Eye (tissue), 1 donor: ENCODE measurements around the gene DDX5.
"Not testable (repeated sequence)": the region's sequence is repeated elsewhere in the genome, so short reads cannot be mapped to it uniquely, and the experiment has no call there.

ENCODE experiments used
- DNase-seq: peaks from one replicate; pipeline ENCODE4 v3.0.0-alpha.2; 2015

DDX5 gene

DNA sequence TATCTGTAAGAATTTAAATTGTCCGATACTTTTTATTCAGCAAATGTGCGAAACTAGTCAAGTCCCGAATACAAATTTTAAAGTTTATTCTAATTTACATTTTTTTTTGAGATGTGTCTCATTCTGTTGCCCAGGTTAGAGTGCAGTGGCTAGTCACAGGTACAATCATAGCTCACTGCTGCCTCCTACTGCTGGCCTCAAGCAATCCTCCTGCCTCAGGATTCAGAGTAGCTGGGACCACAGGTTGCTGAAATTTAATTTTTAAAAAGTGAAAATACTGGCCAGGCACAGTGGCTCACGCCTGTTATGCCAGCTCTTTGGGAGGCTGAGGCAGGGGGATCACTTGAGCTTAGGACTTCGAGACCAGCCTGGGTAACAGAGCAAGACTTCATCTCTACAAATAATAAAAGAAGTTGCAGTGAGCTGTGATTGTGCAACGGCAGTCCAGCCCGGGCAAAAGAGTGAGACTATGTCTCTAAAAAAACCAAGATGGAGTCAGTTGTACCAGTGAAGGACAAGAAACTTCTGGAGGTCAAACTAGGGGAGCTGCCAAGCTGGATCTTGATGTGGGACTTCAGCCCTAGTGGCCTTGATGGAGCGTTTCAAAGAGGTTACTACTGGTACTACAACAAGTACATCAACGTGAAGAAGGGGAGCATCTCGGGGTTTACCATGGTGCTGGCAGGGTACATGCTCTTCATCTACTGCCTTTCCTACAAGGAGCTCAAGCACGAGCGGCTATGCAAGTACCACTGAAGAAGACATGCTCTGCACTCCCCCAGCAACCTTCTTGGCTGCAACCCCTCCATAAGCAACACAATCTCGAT is 14.8 kb downstream of the DDX5 start:
- DNase-seq: no peak

DNA sequence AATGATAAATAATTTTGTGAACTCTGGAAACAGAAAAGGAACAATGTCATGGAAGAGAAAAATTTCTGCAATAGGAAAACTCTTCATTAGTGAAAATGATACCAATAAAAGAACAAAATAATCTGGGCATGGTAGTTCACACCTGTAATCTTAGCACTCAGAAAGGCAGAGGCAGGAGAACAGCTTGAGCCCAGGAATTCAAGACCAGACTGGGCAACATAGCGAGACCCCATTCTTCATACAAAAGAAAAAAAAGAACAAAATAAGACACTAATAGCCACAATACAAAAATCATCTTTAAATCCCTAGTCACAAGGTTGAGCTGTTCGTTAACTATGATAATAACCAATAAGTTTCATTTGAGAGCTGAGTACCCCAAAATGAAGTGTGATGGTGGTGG is 17.8 kb downstream of the DDX5 start:
- no peak for DNase-seq

DNA sequence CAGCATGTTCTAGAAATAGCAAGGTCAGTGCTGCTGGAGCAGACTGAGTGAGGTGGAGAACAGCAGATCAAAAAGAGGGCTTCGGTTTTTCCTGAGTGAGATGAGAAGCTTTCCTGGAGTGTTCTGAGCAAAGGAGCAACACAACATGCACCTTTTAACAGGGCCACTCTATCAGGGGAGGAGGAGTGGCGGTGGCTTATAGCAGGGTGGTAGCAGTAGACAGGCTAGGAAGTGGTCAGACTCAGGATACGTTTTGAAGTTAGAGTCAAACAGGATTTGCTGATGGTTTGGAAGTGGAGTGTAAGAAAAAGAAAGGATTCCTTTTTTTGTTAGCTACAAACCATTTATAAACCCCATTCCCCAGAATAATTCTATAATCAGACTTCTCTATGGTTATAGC is 21.7 kb downstream of the DDX5 start:
- DNase-seq: no peak

DNA sequence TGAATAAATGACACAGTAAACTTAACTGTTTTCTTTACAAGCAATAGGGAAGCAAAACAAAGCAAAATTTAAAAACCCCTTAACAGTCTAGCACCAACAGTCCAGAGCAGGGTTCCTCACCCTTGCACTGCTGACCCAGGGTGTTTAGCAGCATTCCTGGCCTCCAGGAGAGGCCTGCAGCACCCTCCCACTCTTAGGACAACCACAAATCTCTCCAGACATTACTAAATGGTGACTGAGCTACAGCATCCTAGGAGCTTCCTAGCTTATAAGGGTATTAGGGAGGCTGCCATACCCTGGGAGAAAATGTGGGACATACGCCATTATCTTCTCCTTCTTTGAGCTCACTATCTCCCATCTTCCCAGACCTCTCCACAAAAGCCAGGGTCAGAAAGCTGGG is 25.1 kb downstream of the DDX5 start:
- no peak for DNase-seq

DNA sequence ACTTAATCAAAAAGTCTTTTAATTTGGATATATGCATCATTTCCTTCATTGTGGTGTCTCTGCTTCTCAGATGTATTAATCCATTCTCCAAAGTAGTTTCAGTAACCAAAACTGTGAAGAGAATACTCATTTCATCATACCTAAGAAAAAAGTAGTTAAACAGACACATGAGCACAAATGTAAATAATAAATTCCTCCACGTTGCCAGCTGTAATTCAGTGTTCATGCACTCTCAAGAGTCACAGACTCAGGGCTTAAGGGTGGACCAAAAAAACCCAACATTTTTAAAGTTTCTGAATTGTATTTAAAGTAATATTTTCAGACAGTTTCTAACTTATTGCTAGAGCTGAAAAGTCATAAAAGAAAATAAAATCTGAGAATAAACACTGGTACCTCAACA is 28.2 kb downstream of the DDX5 start:
- no peak for DNase-seq

DNA sequence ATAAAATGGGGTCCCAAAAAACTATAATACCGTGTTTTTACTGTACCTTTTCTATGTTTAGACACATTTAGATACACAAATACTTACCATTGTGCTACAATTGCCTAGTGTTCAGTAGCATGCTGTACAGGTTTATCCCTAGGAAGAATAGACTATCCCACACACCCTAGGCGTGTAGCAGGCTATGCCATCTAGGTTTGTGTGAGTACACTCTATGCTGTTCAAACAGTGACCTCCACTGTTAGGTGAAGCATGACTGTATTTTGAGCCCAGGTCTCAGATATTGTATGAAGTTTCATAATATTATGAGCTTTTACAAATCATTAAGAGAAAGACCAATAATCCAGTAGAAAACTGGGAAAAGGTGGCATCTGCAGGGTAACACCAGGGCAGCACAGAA is 33.5 kb downstream of the DDX5 start:
- no peak for DNase-seq

DNA sequence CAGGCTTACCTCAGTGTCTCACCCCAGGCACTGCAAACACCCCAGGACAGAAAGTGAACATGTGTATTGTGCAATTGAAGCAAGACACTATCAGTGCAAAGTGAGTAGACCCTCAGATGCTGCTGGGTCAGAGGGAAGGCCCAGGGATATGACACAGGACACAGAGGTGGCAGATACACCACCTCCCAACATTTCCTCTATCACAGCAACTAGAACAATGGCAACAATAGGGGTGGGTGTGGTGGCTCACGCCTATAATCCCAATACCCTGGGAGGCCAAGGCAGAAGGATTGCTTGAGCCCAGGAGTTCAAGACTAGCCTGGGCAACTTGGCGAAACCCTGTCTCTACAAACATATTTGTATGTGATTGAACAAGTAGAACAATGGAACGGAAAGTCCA is 34.6 kb downstream of the DDX5 start:
- no peak for DNase-seq

DNA sequence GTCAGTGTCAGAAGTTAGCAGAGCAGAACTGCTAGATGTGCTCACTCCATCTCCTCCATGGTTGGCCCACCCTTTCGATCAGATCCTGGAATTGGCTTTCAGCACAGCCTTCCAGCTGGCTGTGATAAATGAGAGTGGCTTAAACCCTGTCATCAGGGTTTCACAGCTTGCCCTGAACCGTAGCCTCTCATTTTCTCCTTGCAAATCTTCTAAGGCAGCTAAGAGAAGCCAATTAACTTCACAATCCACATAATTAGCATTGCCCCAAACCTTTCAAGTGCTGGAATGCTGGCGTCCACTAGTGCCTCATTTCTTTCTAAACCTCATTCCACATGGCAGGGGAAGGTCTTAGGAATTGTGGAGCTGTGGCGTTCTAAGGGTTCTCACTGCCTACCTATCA is 35.5 kb downstream of the DDX5 start:
- DNase-seq: peak; percentile 35

DNA sequence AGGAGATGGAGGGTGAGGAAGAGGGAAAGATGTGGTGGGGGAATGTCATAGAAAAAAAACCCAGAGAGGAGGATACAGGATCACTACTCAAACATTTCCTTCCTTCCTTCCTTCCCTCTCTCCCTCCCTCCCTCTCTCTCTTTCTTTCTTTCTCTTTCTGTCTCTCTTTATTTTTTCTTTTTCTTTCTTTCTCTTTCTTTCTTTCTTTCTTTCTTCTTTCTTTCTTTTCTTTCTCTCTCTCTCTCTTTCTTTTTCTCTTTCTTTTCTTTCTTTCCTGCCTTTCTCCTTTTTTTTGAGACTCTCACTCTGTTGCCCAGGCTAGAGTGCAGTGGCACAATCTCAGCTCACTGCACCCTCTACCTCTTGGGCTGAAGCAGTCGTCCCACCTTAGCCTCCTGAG is 39.3 kb downstream of the DDX5 start:
- not testable (repeated sequence) for DNase-seq

DNA sequence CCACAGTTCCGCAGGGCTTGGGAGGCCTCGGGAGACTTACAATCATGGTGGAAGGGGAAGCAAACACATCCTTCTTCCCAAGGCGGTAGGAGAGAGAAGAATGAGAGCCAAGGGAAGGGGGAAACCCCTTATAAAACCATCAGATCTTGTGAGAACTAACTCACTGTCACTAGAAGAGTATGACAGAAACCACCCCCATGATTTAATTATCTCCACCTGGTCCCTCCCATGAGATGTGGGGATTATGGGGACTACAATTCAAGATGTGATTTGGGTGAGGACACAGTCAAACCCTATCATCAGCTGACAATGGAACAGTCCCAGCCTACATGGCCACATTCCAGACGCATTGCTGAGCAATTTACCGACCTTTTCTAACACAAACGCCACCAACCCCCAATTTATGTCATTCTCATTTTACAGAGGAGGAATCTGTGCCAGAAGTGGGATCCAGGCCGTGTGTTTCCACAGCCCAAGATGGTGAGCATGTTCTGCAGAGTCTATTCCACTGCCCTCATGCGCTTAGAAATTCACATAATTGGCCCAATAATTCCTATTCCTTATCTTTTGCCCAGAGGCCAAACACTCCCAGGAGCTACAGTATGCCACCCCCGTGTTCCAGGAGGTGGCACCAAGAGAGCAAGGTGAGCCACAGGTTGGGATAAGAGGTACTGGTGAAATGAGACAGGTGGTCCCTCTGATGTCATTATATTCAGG is 39.9 kb downstream of the DDX5 start:
- DNase-seq: peak; percentile 6

DNA sequence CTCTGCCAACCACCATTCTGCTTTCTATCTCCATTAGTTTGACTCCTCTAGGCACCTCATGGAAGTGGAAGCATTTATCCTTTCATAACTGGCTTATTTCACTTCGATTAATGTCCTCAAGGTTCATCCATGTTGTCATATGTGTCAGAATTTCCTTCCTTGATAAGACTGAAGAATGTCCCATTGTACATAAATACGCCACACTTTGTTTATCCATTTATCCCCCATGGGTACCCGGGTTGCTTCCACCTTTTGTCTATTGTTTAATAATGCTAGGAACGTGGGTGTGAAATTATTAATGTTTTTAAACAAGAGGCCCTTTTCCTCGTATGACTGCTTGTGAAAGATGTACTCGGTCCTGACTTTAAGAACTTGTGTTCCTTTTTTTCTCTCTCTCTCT is 44.3 kb downstream of the DDX5 start:
- no peak for DNase-seq

DNA sequence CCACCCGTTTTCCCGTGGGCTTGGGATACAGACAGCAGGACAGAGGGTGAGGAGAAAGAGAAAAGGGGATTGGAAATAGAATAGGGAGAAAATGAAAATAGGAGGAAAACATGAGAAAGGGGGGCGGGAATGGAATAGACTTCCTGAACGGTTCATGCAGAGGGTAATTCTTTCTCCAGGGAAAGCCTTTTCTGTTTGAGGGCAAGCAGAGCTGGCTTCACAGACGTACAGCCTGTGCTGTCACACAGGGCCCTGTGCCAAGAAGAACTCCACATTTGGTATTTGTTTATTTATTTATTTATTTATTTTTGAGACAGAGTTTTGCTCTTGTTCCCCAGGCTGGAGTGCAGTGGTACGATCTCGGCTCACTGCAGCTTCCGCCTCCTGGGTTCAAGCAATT is 45.1 kb downstream of the DDX5 start:
- peak; percentile 4 for DNase-seq

DNA sequence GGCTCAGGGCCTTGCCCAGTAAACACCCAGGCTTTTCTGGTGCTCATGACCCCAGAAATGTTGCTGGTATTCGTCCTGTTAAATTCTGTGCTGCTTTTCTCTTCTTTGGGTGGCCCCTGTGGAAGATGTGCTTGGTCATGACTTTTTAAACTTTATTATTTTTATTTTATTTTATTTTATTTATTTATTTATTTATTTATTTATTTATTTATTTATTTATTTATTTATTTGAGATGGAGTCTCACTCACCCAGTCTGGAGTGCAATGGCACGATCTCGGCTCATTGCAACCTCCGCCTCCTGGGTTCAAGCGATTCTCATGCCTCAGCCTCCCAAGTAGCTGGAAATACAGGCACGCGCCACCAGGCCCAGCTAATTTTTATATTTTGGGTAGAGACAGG is 46.3 kb downstream of the DDX5 start:
- not testable (repeated sequence) for DNase-seq

DNA sequence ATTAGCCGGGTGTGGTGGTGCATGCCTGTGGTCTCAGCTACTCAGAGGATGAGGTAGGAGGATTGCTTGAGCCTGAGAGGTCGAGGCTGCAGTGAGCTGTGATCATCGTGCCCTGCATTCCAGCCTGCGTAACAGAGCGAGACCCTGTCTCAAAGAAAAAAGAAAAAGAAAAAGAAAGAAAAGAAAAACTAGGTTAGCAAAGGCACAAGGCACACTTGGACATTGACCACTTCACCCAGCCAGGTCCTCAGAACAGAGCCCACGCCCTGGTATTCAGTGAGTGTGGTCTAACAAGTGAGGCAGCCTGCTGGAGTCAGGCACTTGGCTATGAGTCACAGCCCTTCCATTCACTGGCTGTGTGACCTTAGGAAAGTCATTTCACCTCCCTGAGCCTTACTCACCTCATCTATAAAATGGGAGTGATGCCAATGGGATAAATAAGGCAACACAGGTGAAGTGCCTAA is 46.8 kb downstream of the DDX5 start:
- no peak for DNase-seq

DNA sequence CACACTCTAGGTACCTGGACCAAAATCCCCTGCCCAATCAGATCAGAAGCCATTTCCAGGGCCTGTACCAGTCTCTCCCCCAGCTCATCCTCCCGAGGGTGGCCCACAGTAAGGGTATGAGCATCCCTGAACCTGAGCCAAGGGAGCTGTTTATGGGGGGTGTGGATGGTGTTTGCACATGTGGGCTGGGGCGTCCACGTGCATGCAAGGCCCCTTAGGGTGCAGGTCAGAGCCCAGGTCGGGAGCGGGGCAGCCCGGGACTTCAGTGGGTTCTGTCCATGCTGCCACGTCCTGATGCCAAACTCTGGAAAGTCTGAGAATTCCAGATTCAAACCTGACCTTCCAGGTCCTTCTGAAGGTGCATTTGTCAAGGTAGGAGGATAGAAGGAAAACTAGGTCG is 47.3 kb downstream of the DDX5 start:
- DNase-seq: no peak

DNA sequence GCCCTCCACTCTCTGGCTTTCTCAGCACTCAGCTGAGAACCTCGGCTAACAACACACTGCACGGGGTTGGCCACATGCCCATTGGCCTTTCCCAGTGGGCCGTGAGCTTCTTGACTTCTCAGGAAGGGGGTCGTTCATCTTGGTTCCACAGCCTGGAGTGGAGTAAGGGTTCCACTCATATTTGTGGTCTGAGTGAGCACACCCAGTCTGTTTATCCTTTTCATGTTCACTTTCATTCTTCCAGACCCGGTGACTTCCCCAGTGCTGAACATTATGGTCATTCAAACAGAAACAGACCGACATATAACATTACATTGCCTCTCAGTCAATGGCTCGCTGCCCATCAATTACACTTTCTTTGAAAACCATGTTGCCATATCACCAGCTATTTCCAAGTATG is 48.9 kb downstream of the DDX5 start:
- no peak for DNase-seq

DNA sequence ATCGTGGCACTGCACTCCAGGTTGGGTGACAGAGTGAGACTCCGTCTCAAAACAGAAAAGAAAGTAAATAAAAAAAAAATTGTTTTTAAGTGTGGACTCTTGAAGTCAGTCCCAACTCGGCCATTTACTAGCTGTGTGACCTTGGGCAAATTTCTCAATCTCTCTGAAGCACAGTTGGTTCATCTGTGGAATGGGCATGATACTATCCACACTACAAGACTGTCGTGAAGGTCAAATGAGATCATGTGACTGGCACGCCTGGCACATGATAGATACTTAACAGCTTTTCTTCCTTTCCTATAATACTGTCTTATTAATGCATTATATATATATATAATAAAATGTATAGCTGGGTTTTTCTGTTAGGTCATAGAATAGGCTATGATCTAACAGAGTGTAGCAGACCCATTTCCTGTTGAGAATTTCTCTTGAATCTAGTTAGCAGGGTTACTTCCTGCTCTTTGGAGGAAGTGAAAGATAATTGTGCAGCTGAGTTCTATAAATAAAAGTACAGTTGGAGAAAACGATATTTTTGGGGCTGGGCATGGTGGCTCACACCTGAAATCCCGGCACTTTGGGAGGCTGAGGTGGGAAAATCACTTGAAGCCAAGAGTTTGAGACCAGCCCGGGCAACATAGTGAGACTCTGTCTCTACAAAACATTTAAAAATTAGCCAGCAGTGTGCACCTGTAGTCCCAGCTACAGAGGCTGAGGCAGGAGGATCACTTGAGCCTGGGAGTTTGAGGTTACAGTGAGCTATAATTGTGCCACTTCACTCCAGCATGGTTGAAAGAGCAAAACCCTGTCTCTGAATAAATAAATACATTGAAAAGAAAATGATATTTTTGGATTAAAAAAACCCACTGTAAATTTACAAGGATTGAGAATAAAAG is 49.9 kb downstream of the DDX5 start:
- DNase-seq: no peak

DNA sequence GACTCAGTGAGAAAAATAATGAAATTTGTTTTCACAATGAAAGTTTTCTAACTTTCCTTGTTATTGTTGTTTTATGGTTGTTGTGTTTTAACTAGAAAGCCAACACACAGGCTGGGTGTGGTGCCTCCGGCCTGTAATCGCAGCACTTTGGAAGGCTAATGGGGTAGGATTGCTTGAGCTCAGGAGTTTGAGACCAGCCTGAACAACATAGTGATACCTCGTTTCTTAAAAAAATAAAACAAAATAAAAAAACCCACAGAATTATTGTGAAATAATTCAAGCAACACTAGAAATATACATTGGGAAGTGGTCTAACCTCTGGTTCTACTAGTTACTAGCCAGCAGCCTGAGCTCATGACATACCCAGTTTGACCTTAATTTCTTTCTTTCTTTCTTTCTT is 56.5 kb downstream of the DDX5 start:
- no peak for DNase-seq

DNA sequence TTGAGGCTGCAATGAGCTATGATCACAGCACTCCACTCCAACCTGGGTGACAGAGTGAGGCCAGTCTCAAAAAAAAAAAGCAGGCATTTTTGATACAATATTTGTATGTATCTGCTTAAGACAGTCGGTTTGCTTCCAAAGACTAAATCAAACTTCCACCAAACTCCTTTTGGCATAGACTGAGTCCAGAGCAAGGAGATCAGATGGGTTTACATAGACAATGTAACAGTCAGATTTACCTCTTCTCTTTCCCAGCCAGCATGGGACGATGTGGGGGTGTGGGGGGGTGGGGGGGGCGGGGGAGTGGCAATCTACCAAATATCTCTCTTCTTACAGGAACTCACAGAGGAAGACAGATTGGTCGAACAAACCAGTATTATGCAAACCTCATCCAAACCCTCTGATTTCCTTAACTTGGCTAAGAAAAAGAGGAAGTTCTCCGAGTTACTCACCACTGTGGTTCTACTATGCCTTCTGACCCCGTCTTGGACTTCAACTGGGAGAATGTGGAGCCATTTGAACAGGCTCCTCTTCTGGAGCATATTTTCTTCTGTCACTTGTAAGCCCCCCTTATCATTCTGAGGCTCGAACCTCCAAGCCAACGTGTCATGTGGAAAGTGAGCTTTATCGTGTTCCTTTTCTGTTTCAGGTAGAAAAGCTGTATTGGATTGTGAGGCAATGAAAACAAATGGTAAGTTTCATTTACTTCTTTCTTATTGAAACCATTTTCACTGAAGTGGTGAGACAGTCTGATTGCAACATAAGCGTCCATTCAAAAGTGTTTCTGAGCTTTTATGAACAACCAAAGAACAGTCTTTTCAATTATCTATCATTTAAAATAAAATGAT is 57.2 kb downstream of the DDX5 start, which contains the start of gene MILR1:
Gene MILR1 (plus strand): TSS at position 451 of the 848 bp plus-strand sequence. CDS start 54 bp downstream, at position 505.
- no peak for DNase-seq
